Trophoblast cell (in vitro differentiated cells and primary cell): ENCODE measurements around the gene INVS.

Experiments used
- DNase-seq, 2 donors: peaks; one replicate each; pipeline ENCODE4 v3.0.0-alpha.2; 2016
- H2AFZ ChIP-seq: 2 replicates; pipeline ENCODE4 v1.6.1; 2013; ENCODE audit warnings: low read length, moderate library complexity, mild to moderate bottlenecking; ENCODE audit not compliant: insufficient read depth, poor library complexity
- H2AK5ac ChIP-seq: 2 replicates; pipeline ENCODE4 v1.6.1; 2013; ENCODE audit warnings: mild to moderate bottlenecking, low read length
- H2BK120ac ChIP-seq: 2 replicates; pipeline ENCODE4 v1.6.1; 2013; ENCODE audit warnings: low read length, mild to moderate bottlenecking, moderate library complexity; ENCODE audit not compliant: insufficient read depth, poor library complexity
- H2BK12ac ChIP-seq: 2 replicates; pipeline ENCODE4 v1.6.1; 2013; ENCODE audit warnings: mild to moderate bottlenecking, low read length, moderate library complexity
- H2BK5ac ChIP-seq: 2 replicates; pipeline ENCODE4 v1.6.1; 2013; ENCODE audit warnings: low read length, low read depth, moderate library complexity, mild to moderate bottlenecking; ENCODE audit not compliant: poor library complexity
- H3K14ac ChIP-seq: 2 replicates; pipeline ENCODE4 v1.6.1; 2013; ENCODE audit warnings: mild to moderate bottlenecking, low read length
- H3K18ac ChIP-seq: 2 replicates; pipeline ENCODE4 v1.6.1; 2013; ENCODE audit warnings: mild to moderate bottlenecking, low read length
- H3K23ac ChIP-seq: 2 replicates; pipeline ENCODE4 v1.6.1; 2013; ENCODE audit warnings: low read length
- H3K27ac ChIP-seq: 2 replicates; pipeline ENCODE4 v1.5.1; 2013; ENCODE audit warnings: low read depth, mild to moderate bottlenecking, inconsistent platforms, low read length, moderate library complexity
- H3K27me3 ChIP-seq: 2 replicates; pipeline ENCODE4 v1.6.1; 2013; ENCODE audit warnings: inconsistent platforms, mild to moderate bottlenecking, low read length, moderate library complexity; ENCODE audit not compliant: insufficient read depth
- H3K36me3 ChIP-seq, 2 experiments: 1 replicate in 1 of 2; 2 replicates in 1 of 2; pipeline ENCODE4 v1.6.1; 2013; ENCODE audit warnings: low read length in 2 of 2, mild to moderate bottlenecking in 2 of 2, moderate library complexity in 1 of 2; ENCODE audit not compliant: insufficient read depth in 2 of 2, control insufficient read depth in 1 of 2
- H3K4ac ChIP-seq: 2 replicates; pipeline ENCODE4 v1.6.1; 2013; ENCODE audit warnings: low read depth, mild to moderate bottlenecking, low read length, moderate library complexity
- H3K4me1 ChIP-seq, 2 experiments: 1 replicate in 1 of 2; 2 replicates in 1 of 2; pipeline ENCODE4 v1.6.1; 2013; ENCODE audit warnings: low read length in 2 of 2, mild to moderate bottlenecking in 2 of 2, moderate library complexity in 1 of 2; ENCODE audit not compliant: insufficient read depth in 2 of 2, control insufficient read depth in 1 of 2
- H3K4me2 ChIP-seq: 2 replicates; pipeline ENCODE4 v1.6.1; 2013; ENCODE audit warnings: inconsistent platforms, mild to moderate bottlenecking, low read length, moderate library complexity
- H3K4me3 ChIP-seq: 2 replicates; pipeline ENCODE4 v1.5.1; 2013; ENCODE audit warnings: mild to moderate bottlenecking, low read depth, low read length, inconsistent platforms
- H3K79me1 ChIP-seq: one replicate; pipeline ENCODE4 v1.6.1; 2013; ENCODE audit warnings: low read length
- H3K79me2 ChIP-seq: 2 replicates; pipeline ENCODE4 v1.6.1; 2013; ENCODE audit warnings: low read length, mild to moderate bottlenecking; ENCODE audit not compliant: control insufficient read depth, insufficient read depth, poor library complexity
- H3K9ac ChIP-seq: 2 replicates; pipeline ENCODE4 v1.6.1; 2013; ENCODE audit warnings: mild to moderate bottlenecking, low read length
- H3K9me3 ChIP-seq: 2 replicates; pipeline ENCODE4 v1.6.1; 2013; ENCODE audit warnings: low read depth, mild to moderate bottlenecking, control low read depth, inconsistent platforms, low read length; ENCODE audit not compliant: insufficient read depth
- H4K12ac ChIP-seq: 2 replicates; pipeline ENCODE4 v1.6.1; 2013; ENCODE audit warnings: low read depth, mild to moderate bottlenecking, low read length, moderate library complexity
- H4K8ac ChIP-seq: 2 replicates; pipeline ENCODE4 v1.6.1; 2013; ENCODE audit warnings: low read depth, mild to moderate bottlenecking, low read length, moderate library complexity
- H4K91ac ChIP-seq: one replicate; pipeline ENCODE4 v1.6.1; 2013; ENCODE audit warnings: low read depth, mild to moderate bottlenecking, low read length, moderate library complexity
- WGBS: extraction: QIAGEN DNeasy Blood & Tissue Kit; methylation state at CpG from one replicate; pipeline ENCODE4 v1.1.7; 2013; ENCODE audit warnings: missing lambda C conversion rate; ENCODE audit not compliant: insufficient read length, insufficient coverage; ENCODE audit errors: extremely low coverage; 5-methylcytosine and 5-hydroxymethylcytosine counted together

The INVS gene

GRCh38 chr9:100106616-100107015 is 7.6 kb downstream of the INVS start:
- H2BK5ac ChIP-seq = no peak overlapping the region
- no peak overlapping the region for H2BK120ac ChIP-seq
- no peak overlapping the region for H4K91ac ChIP-seq
- no peaks in the 10 kb centered on the region for H3K79me1 ChIP-seq
- H4K12ac ChIP-seq = no peak overlapping the region
- no peak overlapping the region for H3K27ac ChIP-seq
- H3K9ac ChIP-seq = no peak overlapping the region
- no peak overlapping the region for H3K23ac ChIP-seq
- H3K4ac ChIP-seq = no peak overlapping the region
- no peak overlapping the region for H3K18ac ChIP-seq
- WGBS = no CpG with 5 or more reads among the region's 2 CpGs
- H3K14ac ChIP-seq = no peak overlapping the region
- no peaks in the 10 kb centered on the region for H3K27me3 ChIP-seq
- no peak overlapping the region for H4K8ac ChIP-seq
- H3K4me1 ChIP-seq = no peaks in the 10 kb centered on the region
- no peak overlapping the region for H2AFZ ChIP-seq
- no peak overlapping the region for H3K4me3 ChIP-seq
- H3K79me2 ChIP-seq = no peaks in the 10 kb centered on the region
- no peak for DNase-seq
- no peak overlapping the region for H2BK12ac ChIP-seq
- H3K9me3 ChIP-seq = no peaks in the 10 kb centered on the region
- H2AK5ac ChIP-seq = no peak overlapping the region
- peaks cover 0 to 7% of the 10 kb centered on the region in 2 experiments for H3K36me3 ChIP-seq
- no peak overlapping the region for H3K4me2 ChIP-seq

GRCh38 chr9:100108559-100108958 is 9.5 kb downstream of the INVS start:
- Histone ChIP-seq H3K4me3 (no peak overlapping the region), H4K12ac (no peak overlapping the region), H2AK5ac (no peak overlapping the region), H3K18ac (no peak overlapping the region), H3K9ac (no peak overlapping the region), H2BK12ac (no peak overlapping the region), H3K14ac (no peak overlapping the region), H3K9me3 (no peaks in the 10 kb centered on the region), H3K4me2 (no peak overlapping the region), H3K27ac (no peak overlapping the region), H3K23ac (no peak overlapping the region), H3K4ac (no peak overlapping the region), H3K4me1 (no peaks in the 10 kb centered on the region), H4K8ac (no peak overlapping the region), H2BK120ac (no peak overlapping the region), H2AFZ (no peak overlapping the region), H3K79me1 (no peaks in the 10 kb centered on the region), H3K36me3 (peaks cover 0 to 5% of the 10 kb centered on the region in 2 experiments), H3K27me3 (no peaks in the 10 kb centered on the region), H4K91ac (no peak overlapping the region), H2BK5ac (no peak overlapping the region), H3K79me2 (no peaks in the 10 kb centered on the region)
- DNase-seq = peak in 1 of 2 donors; percentile 50
- WGBS = no CpG with 5 or more reads among the region's 2 CpGs

- no peak overlapping the region for H3K14ac ChIP-seq
- no peak overlapping the region for H2BK120ac ChIP-seq
- no peak overlapping the region for H4K91ac ChIP-seq
- H3K79me2 ChIP-seq = no peaks in the 10 kb centered on the region
- WGBS = no CpG with 5 or more reads among the region's 4 CpGs
- no peak overlapping the region for H2BK5ac ChIP-seq
- H4K8ac ChIP-seq = no peak overlapping the region
- H3K9ac ChIP-seq = no peak overlapping the region
- no peaks in the 10 kb centered on the region for H3K36me3 ChIP-seq
- no peak overlapping the region for H3K4ac ChIP-seq
- H3K9me3 ChIP-seq = no peaks in the 10 kb centered on the region
- H2AFZ ChIP-seq = no peak overlapping the region
- no peak overlapping the region for H2BK12ac ChIP-seq
- no peak overlapping the region for H3K27ac ChIP-seq
- no peak overlapping the region for H3K23ac ChIP-seq
- no peaks in the 10 kb centered on the region for H3K27me3 ChIP-seq
- no peak overlapping the region for H3K18ac ChIP-seq
- no peak for DNase-seq
- H4K12ac ChIP-seq = no peak overlapping the region
- H2AK5ac ChIP-seq = no peak overlapping the region
- no peaks in the 10 kb centered on the region for H3K4me1 ChIP-seq
- no peak overlapping the region for H3K4me3 ChIP-seq
- H3K4me2 ChIP-seq = no peak overlapping the region
- H3K79me1 ChIP-seq = no peaks in the 10 kb centered on the region
These were observed 12.2 kb downstream of the INVS start for GRCh38 chr9:100111235-100111634.

GRCh38 chr9:100112677-100113336 is 13.8 kb downstream of the INVS start:
- no peaks in the 10 kb centered on the region for H3K9me3 ChIP-seq
- no CpG with 5 or more reads among the region's 2 CpGs for WGBS
- H3K4me1 ChIP-seq = no peaks in the 10 kb centered on the region
- H3K9ac ChIP-seq = no peak overlapping the region
- H3K4me3 ChIP-seq = no peak overlapping the region
- no peak overlapping the region for H4K12ac ChIP-seq
- no peak for DNase-seq
- no peak overlapping the region for H2AFZ ChIP-seq
- H2BK12ac ChIP-seq = no peak overlapping the region
- no peaks in the 10 kb centered on the region for H3K27me3 ChIP-seq
- H3K4ac ChIP-seq = no peak overlapping the region
- peaks cover 0 to 2% of the 10 kb centered on the region in 2 experiments for H3K36me3 ChIP-seq
- H3K4me2 ChIP-seq = no peak overlapping the region
- no peak overlapping the region for H3K23ac ChIP-seq
- H3K79me2 ChIP-seq = no peaks in the 10 kb centered on the region
- H3K79me1 ChIP-seq = no peaks in the 10 kb centered on the region
- H3K14ac ChIP-seq = no peak overlapping the region
- H3K27ac ChIP-seq = no peak overlapping the region
- no peak overlapping the region for H3K18ac ChIP-seq
- H4K8ac ChIP-seq = no peak overlapping the region
- H4K91ac ChIP-seq = no peak overlapping the region
- H2BK120ac ChIP-seq = no peak overlapping the region
- H2AK5ac ChIP-seq = no peak overlapping the region
- no peak overlapping the region for H2BK5ac ChIP-seq
